Neuronal stem cell (in vitro differentiated cells): ENCODE results near the gene CRYBA1.

Experiments used
- DNase-seq: peaks from one replicate; pipeline ENCODE4 v3.0.0-alpha.2; 2013; ENCODE audit warnings: low spot score
- H2AFZ ChIP-seq: one replicate; pipeline ENCODE4 v1.6.1; 2013; ENCODE audit warnings: mild to moderate bottlenecking, low read length, inconsistent platforms
- H2AK5ac ChIP-seq: 2 replicates; pipeline ENCODE4 v1.6.1; 2013; ENCODE audit warnings: low read depth, mild to moderate bottlenecking, inconsistent platforms, low read length, moderate library complexity, mixed read lengths
- H2BK120ac ChIP-seq: 2 replicates; pipeline ENCODE4 v1.6.1; 2013; ENCODE audit warnings: low read depth, mild to moderate bottlenecking, inconsistent platforms, low read length, moderate library complexity, mixed read lengths
- H2BK12ac ChIP-seq: one replicate; pipeline ENCODE4 v1.6.1; 2013; ENCODE audit warnings: low read length, inconsistent platforms
- H2BK15ac ChIP-seq: 2 replicates; pipeline ENCODE4 v1.6.1; 2013; ENCODE audit warnings: mild to moderate bottlenecking, low read length, inconsistent platforms, mixed read lengths
- H2BK5ac ChIP-seq: one replicate; pipeline ENCODE4 v1.6.1; 2013; ENCODE audit warnings: inconsistent platforms, mild to moderate bottlenecking, low read length, moderate library complexity
- H3K14ac ChIP-seq: one replicate; pipeline ENCODE4 v1.6.1; 2013; ENCODE audit warnings: low read length, inconsistent platforms
- H3K18ac ChIP-seq: 2 replicates; pipeline ENCODE4 v1.6.1; 2013; ENCODE audit warnings: low read length, inconsistent platforms
- H3K23ac ChIP-seq: 2 replicates; pipeline ENCODE4 v1.6.1; 2013; ENCODE audit warnings: low read depth, mild to moderate bottlenecking, mixed read lengths, low read length, inconsistent platforms; ENCODE audit not compliant: poor library complexity
- H3K27ac ChIP-seq: replicated peaks from 3 replicates; pipeline ENCODE4 v1.5.1; 2013; ENCODE audit warnings: low read length, inconsistent platforms
- H3K27me3 ChIP-seq, 3 experiments: 2 replicates each; pipeline ENCODE4 v1.6.1; 2013; ENCODE audit warnings: low read length in 3 of 3, mild to moderate bottlenecking in 2 of 3, inconsistent platforms in 1 of 3, low read depth in 1 of 3, mixed read lengths in 1 of 3, moderate library complexity in 1 of 3; ENCODE audit not compliant: control insufficient read depth in 3 of 3, insufficient read depth in 3 of 3
- H3K36me3 ChIP-seq, 2 donors: replicated peaks in 1 of 2; 2 replicates each; pipeline ENCODE4 v1.6.1; 2013; ENCODE audit warnings: low read length in 2 of 2; ENCODE audit not compliant: control insufficient read depth in 2 of 2, insufficient read depth in 2 of 2
- H3K4ac ChIP-seq: 2 replicates; pipeline ENCODE4 v1.6.1; 2013; ENCODE audit warnings: inconsistent platforms, mild to moderate bottlenecking, low read length, moderate library complexity
- H3K4me1 ChIP-seq, 2 donors: 1 replicate in 1 of 2; 2 replicates in 1 of 2; pipeline ENCODE4 v1.6.1; 2013; ENCODE audit warnings: low read length in 2 of 2, low read depth in 1 of 2; ENCODE audit not compliant: control insufficient read depth in 2 of 2, insufficient read depth in 1 of 2
- H3K4me2 ChIP-seq: one replicate; pipeline ENCODE4 v1.6.1; 2013; ENCODE audit warnings: mild to moderate bottlenecking, low read length, inconsistent platforms; ENCODE audit not compliant: insufficient read depth, poor library complexity, severe bottlenecking
- H3K4me3 ChIP-seq, 2 donors: 2 replicates each; pipeline ENCODE4 v1.5.1; 2013; ENCODE audit warnings: low read length in 2 of 2, mild to moderate bottlenecking in 2 of 2, inconsistent platforms in 1 of 2, moderate library complexity in 1 of 2
- H3K79me1 ChIP-seq: one replicate; pipeline ENCODE4 v1.6.1; 2013; ENCODE audit warnings: low read depth, mild to moderate bottlenecking, inconsistent platforms, low read length, moderate library complexity
- H3K9ac ChIP-seq: one replicate; pipeline ENCODE4 v1.6.1; 2013; ENCODE audit warnings: mild to moderate bottlenecking, low read depth, low read length, inconsistent platforms; ENCODE audit not compliant: poor library complexity
- H3K9me3 ChIP-seq, 2 donors: replicated peaks in 1 of 2; 2 replicates each; pipeline versions ENCODE3 to v1.6.1; 2013; ENCODE audit warnings: low read length in 2 of 2, mild to moderate bottlenecking in 2 of 2, inconsistent platforms in 1 of 2, low read depth in 1 of 2, mixed read lengths in 1 of 2, moderate library complexity in 1 of 2; ENCODE audit not compliant: control insufficient read depth in 2 of 2, insufficient read depth in 1 of 2
- H4K8ac ChIP-seq: one replicate; pipeline ENCODE4 v1.6.1; 2013; ENCODE audit warnings: low read depth, mild to moderate bottlenecking, inconsistent platforms, low read length, moderate library complexity
- H4K91ac ChIP-seq: one replicate; pipeline ENCODE4 v1.6.1; 2013; ENCODE audit warnings: low read length, low read depth, mild to moderate bottlenecking, inconsistent platforms; ENCODE audit not compliant: poor library complexity
- WGBS, 2 donors: extraction: QIAGEN DNeasy Blood & Tissue Kit; methylation state at CpG; one replicate each; pipeline ENCODE4 v1.1.7; 2013; ENCODE audit warnings: missing lambda C conversion rate in 2 of 2, mixed read lengths in 1 of 2; ENCODE audit not compliant: insufficient read length in 2 of 2, insufficient replicate concordance in 1 of 2; ENCODE audit errors: extremely low coverage in 2 of 2; 5-methylcytosine and 5-hydroxymethylcytosine counted together

Gene CRYBA1

DNA sequence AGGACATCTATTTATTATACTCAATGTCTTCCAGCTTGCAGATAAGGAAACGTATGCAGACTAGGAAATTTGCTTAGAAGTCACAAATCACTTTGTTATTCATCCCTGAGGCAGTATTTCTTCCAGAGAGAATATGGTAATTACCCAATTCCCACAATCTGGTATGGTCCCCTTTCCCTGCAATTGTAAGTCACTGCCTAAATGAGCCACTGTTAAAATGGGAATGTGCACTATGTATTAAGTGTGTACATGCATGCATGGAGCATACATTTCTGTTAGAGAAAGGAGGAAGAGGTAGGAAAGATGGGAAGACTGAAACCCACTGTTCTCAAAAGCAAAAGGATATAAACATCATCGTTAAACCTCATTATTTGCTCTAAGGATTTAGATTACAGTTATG is 37.3 kb downstream of the CRYBA1 start:
- DNase-seq = no peak
- Histone ChIP-seq H3K36me3 (peaks cover 40 to 98% of the 10 kb centered on the region in 2 donors), H3K18ac (no peak overlapping the region), H2AFZ (no peak overlapping the region), H3K9me3 (peaks cover 5 to 93% of the 10 kb centered on the region in 2 donors), H3K9ac (no peak overlapping the region), H2BK15ac (no peak overlapping the region), H3K27me3 (no peaks in the 10 kb centered on the region), H2BK12ac (no peak overlapping the region), H3K23ac (no peak overlapping the region), H2BK5ac (no peak overlapping the region), H2BK120ac (no peak overlapping the region), H2AK5ac (no peak overlapping the region), H4K91ac (no peak overlapping the region), H3K14ac (no peak overlapping the region), H4K8ac (no peak overlapping the region), H3K4me2 (no peak overlapping the region), H3K79me1 (peaks cover 3% of the 10 kb centered on the region), H3K4me1 (no peaks in the 10 kb centered on the region), H3K4ac (no peak overlapping the region), H3K27ac (no peak overlapping the region), H3K4me3 (no peak overlapping the region)
- WGBS, 2 donors = no CpG with 5 or more reads among the region's 2 CpGs

DNA sequence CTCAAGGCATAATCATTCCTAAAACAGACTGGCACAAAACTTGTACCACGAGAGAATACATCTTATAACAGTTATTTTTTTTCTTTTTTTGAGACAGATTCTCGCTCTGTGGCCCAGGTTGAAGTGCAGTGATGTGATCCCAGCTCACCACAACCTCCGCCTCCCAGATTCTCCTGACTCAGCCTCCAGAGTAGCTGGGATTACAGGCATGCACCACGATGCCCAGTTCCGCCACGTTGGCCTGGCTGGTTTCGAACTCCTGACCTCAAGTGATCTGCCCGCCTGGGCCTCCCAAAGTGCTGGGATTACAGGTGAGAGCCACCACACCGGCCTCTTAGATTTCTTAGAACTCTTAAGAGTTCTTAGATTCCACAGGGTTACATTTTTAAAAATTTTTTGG is 43.2 kb downstream of the CRYBA1 start:
- Histone ChIP-seq H3K4me3 (no peak overlapping the region), H3K36me3 (peaks cover 18 to 60% of the 10 kb centered on the region in 2 donors)

DNA sequence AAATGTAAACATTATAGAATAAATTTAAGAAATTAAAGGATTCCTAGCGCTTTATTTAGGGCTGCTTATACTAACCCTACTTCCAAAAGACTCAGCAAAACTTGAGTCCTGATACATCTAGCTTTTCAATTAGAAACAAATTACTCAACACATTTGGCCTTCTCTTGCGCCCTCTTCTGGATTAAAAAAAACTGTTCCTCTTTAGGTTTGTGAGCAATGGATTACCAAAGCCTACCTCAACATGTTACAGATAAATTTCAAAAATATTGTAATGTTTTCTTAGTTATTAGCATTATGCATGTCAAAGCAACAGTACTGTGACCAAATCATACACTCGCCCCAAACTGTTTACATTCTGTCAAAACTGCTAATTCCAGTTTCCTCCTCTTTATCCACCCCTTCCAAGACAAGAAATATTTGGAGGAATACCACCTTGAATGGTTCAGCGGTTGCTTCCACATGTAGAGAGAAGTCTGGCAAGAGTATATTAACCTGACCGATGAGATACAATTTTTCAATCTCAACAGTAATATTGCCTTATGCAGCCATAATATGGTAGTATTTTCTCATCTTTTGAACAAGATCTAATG is 44.6 kb downstream of the CRYBA1 start:
- Histone ChIP-seq H2BK15ac (no peak overlapping the region), H3K18ac (no peak overlapping the region), H3K23ac (no peak overlapping the region), H4K91ac (no peak overlapping the region), H3K4me3 (peak overlapping the region in 1 of 2 donors; percentile 96), H2BK12ac (no peak overlapping the region), H2AK5ac (no peak overlapping the region), H3K9me3 (peaks cover 0 to 38% of the 10 kb centered on the region in 2 donors), H3K14ac (no peak overlapping the region), H3K27me3 (no peaks in the 10 kb centered on the region), H2AFZ (no peak overlapping the region), H3K4ac (no peak overlapping the region), H3K4me1 (peaks cover 1 to 7% of the 10 kb centered on the region in 2 donors), H3K36me3 (peaks cover 13 to 46% of the 10 kb centered on the region in 2 donors), H2BK5ac (no peak overlapping the region), H3K79me1 (no peaks in the 10 kb centered on the region), H3K27ac (no peak overlapping the region), H3K9ac (no peak overlapping the region), H4K8ac (no peak overlapping the region), H2BK120ac (no peak overlapping the region), H3K4me2 (peak overlapping the region; percentile 29)
- peak; percentile 48 for DNase-seq
- WGBS, 2 donors = no CpG with 5 or more reads among the region's 5 CpGs

More for the DNA sequence above, 43.2 kb downstream of the CRYBA1 start:
- no peak overlapping the region for H3K9ac ChIP-seq
- H3K4ac ChIP-seq = no peak overlapping the region
- H3K27me3 ChIP-seq = no peaks in the 10 kb centered on the region
- peaks cover 1 to 7% of the 10 kb centered on the region in 2 donors for H3K4me1 ChIP-seq
- H2AFZ ChIP-seq = no peak overlapping the region
- H3K14ac ChIP-seq = no peak overlapping the region
- H2AK5ac ChIP-seq = no peak overlapping the region
- H4K91ac ChIP-seq = no peak overlapping the region
- H3K23ac ChIP-seq = no peak overlapping the region
- no peak overlapping the region for H4K8ac ChIP-seq
- H2BK15ac ChIP-seq = no peak overlapping the region
- no peak overlapping the region for H2BK5ac ChIP-seq
- no peak overlapping the region for H3K4me2 ChIP-seq
- H3K18ac ChIP-seq = no peak overlapping the region
- H3K79me1 ChIP-seq = no peaks in the 10 kb centered on the region
- no CpG with 5 or more reads among the region's 9 CpGs for WGBS, 2 donors
- no peak overlapping the region for H3K27ac ChIP-seq
- no peak overlapping the region for H2BK120ac ChIP-seq
- DNase-seq = no peak
- no peak overlapping the region for H2BK12ac ChIP-seq
- peaks cover 0 to 49% of the 10 kb centered on the region in 2 donors for H3K9me3 ChIP-seq

DNA sequence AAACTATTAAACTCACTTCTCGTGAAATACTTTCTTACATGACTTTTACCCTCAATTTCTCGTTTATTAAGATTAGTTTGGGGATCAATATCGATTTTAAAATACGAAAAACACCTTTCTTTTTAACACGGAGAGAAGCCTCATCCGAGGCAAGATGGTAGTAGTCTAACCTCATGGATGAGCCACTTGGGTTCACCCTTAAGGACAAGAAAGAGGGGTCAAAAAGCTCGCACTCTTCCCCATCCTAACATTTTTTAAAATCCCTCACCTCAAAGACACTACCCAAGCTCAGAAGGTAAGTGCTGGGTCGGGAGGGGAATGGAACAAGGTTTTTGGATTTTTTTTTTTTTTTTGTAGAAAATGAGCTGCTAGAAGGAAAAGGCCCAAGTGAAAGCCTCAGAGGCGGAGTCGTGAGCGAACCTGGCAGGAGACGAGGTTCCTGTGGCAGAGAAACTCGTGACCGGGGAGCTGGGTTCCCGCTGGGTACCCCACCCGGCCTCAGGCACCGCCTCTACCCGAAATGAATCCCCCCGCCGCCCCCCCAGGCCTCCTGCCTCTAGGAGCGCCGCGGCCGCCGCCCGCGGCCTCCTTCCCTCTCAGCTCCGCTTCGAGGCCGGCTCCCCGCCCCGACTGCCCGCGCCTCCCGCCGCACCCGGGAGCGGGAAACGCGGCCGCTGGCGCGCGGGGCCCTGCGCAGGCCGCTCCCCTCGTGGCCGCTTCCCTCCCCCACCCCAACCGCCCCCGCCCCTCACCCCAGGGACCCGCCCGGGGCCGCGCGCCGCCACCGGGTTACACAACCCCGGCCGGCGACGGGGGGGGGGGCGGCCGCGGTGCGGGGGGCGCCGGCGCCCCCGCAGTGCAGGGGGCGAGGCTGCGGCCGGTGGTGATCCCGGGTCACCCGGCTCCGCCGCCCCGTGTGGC is 45.7 kb downstream of the CRYBA1 start:
- peak overlapping the region; percentile 58 for H3K4me2 ChIP-seq
- H3K4me1 ChIP-seq = peaks cover 1 to 7% of the 10 kb centered on the region in 2 donors
- peak overlapping the region; percentile 97 for H3K18ac ChIP-seq
- H3K27me3 ChIP-seq = no peaks in the 10 kb centered on the region
- H3K4me3 ChIP-seq = peak overlapping the region; percentile 89 to 96
- no peak overlapping the region for H3K14ac ChIP-seq
- H3K9me3 ChIP-seq = peaks cover 0 to 27% of the 10 kb centered on the region in 2 donors
- no peak overlapping the region for H2BK120ac ChIP-seq
- peak overlapping the region; percentile 69 for H2AFZ ChIP-seq
- H2BK5ac ChIP-seq = peak overlapping the region; percentile 100
- no CpG with 5 or more reads among the region's 77 CpGs for WGBS, 2 donors
- peak overlapping the region; percentile 95 for H3K9ac ChIP-seq
- no peak overlapping the region for H2BK12ac ChIP-seq
- H4K91ac ChIP-seq = no peak overlapping the region
- H3K36me3 ChIP-seq = peaks cover 4 to 35% of the 10 kb centered on the region in 2 donors
- no peak overlapping the region for H2BK15ac ChIP-seq
- peak overlapping the region; percentile 93 for H3K27ac ChIP-seq
- no peaks in the 10 kb centered on the region for H3K79me1 ChIP-seq
- no peak overlapping the region for H3K4ac ChIP-seq
- DNase-seq = peak; percentile 41
- H4K8ac ChIP-seq = no peak overlapping the region
- H2AK5ac ChIP-seq = peak overlapping the region; percentile 97
- peak overlapping the region; percentile 73 for H3K23ac ChIP-seq
